CD4-positive, alpha-beta T cell treated with Interleukin-21 for 1 hour (primary cell): ENCODE data around the gene RFTN1.

ENCODE experiments used
- DNase-seq: peaks from one replicate; pipeline ENCODE4 v3.0.0-alpha.2; 2020

The RFTN1 gene

GRCh38 chr3:16347548-16347947 is 166.0 kb downstream of the RFTN1 start:
- no peak for DNase-seq

- DNase-seq = no peak
These were observed 167.0 kb downstream of the RFTN1 start for GRCh38 chr3:16346413-16347081.

- no peak for DNase-seq
These were observed 170.4 kb downstream of the RFTN1 start for GRCh38 chr3:16343101-16343500.

GRCh38 chr3:16338999-16339398 is 174.5 kb downstream of the RFTN1 start:
- peak; percentile 51 for DNase-seq

GRCh38 chr3:16337856-16338540 is 175.5 kb downstream of the RFTN1 start:
- DNase-seq = peak; percentile 69

- no peak for DNase-seq
These were observed 176.7 kb downstream of the RFTN1 start for GRCh38 chr3:16336825-16337224.

GRCh38 chr3:16335772-16336645 is 177.5 kb downstream of the RFTN1 start:
- DNase-seq = no peak

GRCh38 chr3:16335333-16335732 is 178.2 kb downstream of the RFTN1 start:
- DNase-seq = no peak

GRCh38 chr3:16334909-16335308 is 178.6 kb downstream of the RFTN1 start:
- no peak for DNase-seq

GRCh38 chr3:16332904-16333426 is 180.5 kb downstream of the RFTN1 start:
- no peak for DNase-seq

GRCh38 chr3:16331319-16331883 is 182.1 kb downstream of the RFTN1 start:
- no peak for DNase-seq

- no peak for DNase-seq
These were observed 183.1 kb downstream of the RFTN1 start for GRCh38 chr3:16330351-16330750.

- DNase-seq = no peak
These were observed 183.7 kb downstream of the RFTN1 start for GRCh38 chr3:16329826-16330129.

- DNase-seq = no peak
These were observed 184.3 kb downstream of the RFTN1 start for GRCh38 chr3:16329036-16329825.

- DNase-seq = no peak
These were observed 185.4 kb downstream of the RFTN1 start for GRCh38 chr3:16328124-16328523.

- no peak for DNase-seq
These were observed 186.7 kb downstream of the RFTN1 start for GRCh38 chr3:16326724-16327349.

- DNase-seq = no peak
These were observed 187.6 kb downstream of the RFTN1 start for GRCh38 chr3:16325850-16326249.

- no peak for DNase-seq
These were observed 189.8 kb downstream of the RFTN1 start for GRCh38 chr3:16323737-16324136.

GRCh38 chr3:16322189-16322588 is 191.3 kb downstream of the RFTN1 start:
- DNase-seq = no peak

GRCh38 chr3:16320711-16321110 is 192.8 kb downstream of the RFTN1 start:
- DNase-seq = no peak

- DNase-seq = no peak
These were observed 193.8 kb downstream of the RFTN1 start for GRCh38 chr3:16319723-16320122.

GRCh38 chr3:16319307-16319706 is 194.2 kb downstream of the RFTN1 start:
- DNase-seq = peak; percentile 87
